IPS DF 6.9 (cell line): ENCODE measurements around the gene PPP2CA.
"Not testable (repeated sequence)": the region's sequence is repeated elsewhere in the genome, so short reads cannot be mapped to it uniquely, and the experiment has no call there.

Source experiments
- DNase-seq: peaks from one replicate; pipeline ENCODE4 v3.0.0-alpha.2; 2013; ENCODE audit warnings: low read depth, low spot score
- H3K27ac ChIP-seq: one replicate; pipeline ENCODE4 v1.5.1; 2013; ENCODE audit warnings: low read length, control low read depth
- H3K27me3 ChIP-seq: 2 replicates; pipeline ENCODE4 v1.6.1; 2013; ENCODE audit warnings: mild to moderate bottlenecking, low read length; ENCODE audit not compliant: control insufficient read depth, insufficient read depth
- H3K36me3 ChIP-seq: 2 replicates; pipeline ENCODE4 v1.6.1; 2013; ENCODE audit warnings: low read length; ENCODE audit not compliant: control insufficient read depth, insufficient read depth
- H3K4me1 ChIP-seq: 2 replicates; pipeline ENCODE4 v1.6.1; 2013; ENCODE audit warnings: low read length; ENCODE audit not compliant: control insufficient read depth, insufficient read depth
- H3K4me3 ChIP-seq: 2 replicates; pipeline ENCODE4 v1.5.1; 2013; ENCODE audit warnings: mild to moderate bottlenecking, low read length
- H3K9me3 ChIP-seq: 2 replicates; pipeline ENCODE4 v1.6.1; 2013; ENCODE audit warnings: low read length, inconsistent platforms; ENCODE audit not compliant: control insufficient read depth, insufficient read depth
- WGBS: extraction: QIAGEN DNeasy Blood & Tissue Kit; methylation state at CpG from one replicate; pipeline ENCODE4 v1.1.7; 2013; ENCODE audit warnings: mixed read lengths, missing lambda C conversion rate; ENCODE audit not compliant: insufficient read length, insufficient coverage; 5-methylcytosine and 5-hydroxymethylcytosine counted together

PPP2CA gene

GRCh38 chr5:134223406-134224248, 2.2 kb downstream of the PPP2CA start:
- Histone ChIP-seq H3K27me3 (no peaks in the 10 kb centered on the region), H3K9me3 (no peaks in the 10 kb centered on the region), H3K27ac (no peak overlapping the region), H3K4me3 (no peak overlapping the region), H3K4me1 (no peaks in the 10 kb centered on the region; the same call in 1 of the 2 replicates), H3K36me3 (no peaks in the 10 kb centered on the region)
- WGBS: 100% methylated on average over 2 of the region's 9 CpGs
- DNase-seq: no peak

GRCh38 chr5:134221690-134222089, 4.2 kb downstream of the PPP2CA start:
- not testable (repeated sequence) for H3K9me3 ChIP-seq, H3K4me3 ChIP-seq, H3K27ac ChIP-seq, H3K36me3 ChIP-seq, DNase-seq, H3K27me3 ChIP-seq, H3K4me1 ChIP-seq
- WGBS: no CpG with 5 or more reads among the region's 5 CpGs

- H3K4me1 ChIP-seq: no peaks in the 10 kb centered on the region
- no peak for DNase-seq
- H3K27me3 ChIP-seq: no peaks in the 10 kb centered on the region
- H3K9me3 ChIP-seq: no peaks in the 10 kb centered on the region
- no peak overlapping the region for H3K27ac ChIP-seq
- no peak overlapping the region for H3K4me3 ChIP-seq
- WGBS: no CpG with 5 or more reads among the region's 2 CpGs
- no peaks in the 10 kb centered on the region for H3K36me3 ChIP-seq
Observed at GRCh38 chr5:134215757-134216156, 10.1 kb downstream of the PPP2CA start.

- DNase-seq, H3K4me3 ChIP-seq, H3K4me1 ChIP-seq, H3K9me3 ChIP-seq, H3K27me3 ChIP-seq, H3K36me3 ChIP-seq, H3K27ac ChIP-seq: not testable (repeated sequence)
- no CpG with 5 or more reads among the region's 14 CpGs for WGBS
Observed at GRCh38 chr5:134211263-134212031, 14.4 kb downstream of the PPP2CA start.

DNA sequence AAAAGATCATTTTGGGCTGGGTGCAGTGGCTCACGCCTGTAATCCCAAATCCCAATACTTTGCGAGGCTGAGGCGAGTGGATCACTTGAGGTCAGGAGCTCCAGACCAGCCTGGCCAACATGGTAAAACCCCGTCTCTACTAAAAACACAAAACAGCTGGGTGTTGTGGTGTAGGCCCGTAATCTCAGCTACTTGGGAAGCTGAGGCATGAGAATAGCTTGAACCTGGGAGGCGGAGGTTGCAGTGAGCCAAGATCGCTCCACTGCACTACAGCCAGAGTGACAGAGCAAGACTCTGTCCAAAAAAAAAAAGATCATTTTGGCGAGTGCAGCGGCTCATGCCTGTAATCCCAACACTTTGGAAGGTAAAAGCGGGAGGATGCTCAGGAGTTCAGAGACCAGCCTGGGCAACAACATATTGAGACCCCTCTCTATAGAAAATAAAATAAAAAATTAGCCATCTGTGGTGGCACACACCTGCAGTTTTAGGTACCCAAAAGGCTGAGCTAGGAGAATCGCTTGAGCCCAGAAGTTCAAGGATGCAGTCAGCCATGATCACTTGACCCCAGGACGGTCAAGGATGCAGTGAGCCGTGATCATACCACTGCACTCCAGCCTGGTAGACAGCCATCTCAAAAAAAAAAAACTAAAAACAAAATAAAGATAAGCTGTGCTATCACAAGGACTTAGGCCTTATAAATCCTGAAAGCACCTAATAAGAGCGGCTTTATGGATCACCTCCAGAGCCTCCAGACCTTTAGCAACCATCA, 16.2 kb downstream of the PPP2CA start:
- H3K9me3 ChIP-seq: no peaks in the 10 kb centered on the region
- H3K27ac ChIP-seq: no peak overlapping the region
- no CpG with 5 or more reads among the region's 14 CpGs for WGBS

GRCh38 chr5:134207696-134208095, 18.2 kb downstream of the PPP2CA start:
- DNase-seq: no peak
- no CpG with 5 or more reads among the region's 1 CpG for WGBS
- Histone ChIP-seq H3K9me3 (no peaks in the 10 kb centered on the region), H3K36me3 (peaks cover 9% of the 10 kb centered on the region; the same call in 1 of the 2 replicates), H3K27me3 (no peaks in the 10 kb centered on the region), H3K4me1 (no peaks in the 10 kb centered on the region; the same call in 1 of the 2 replicates), H3K27ac (no peak overlapping the region), H3K4me3 (no peak overlapping the region)

More for the DNA sequence above, 16.2 kb downstream of the PPP2CA start:
- no peaks in the 10 kb centered on the region for H3K27me3 ChIP-seq
- DNase-seq: no peak
- H3K4me3 ChIP-seq: no peak overlapping the region
- H3K4me1 ChIP-seq: no peaks in the 10 kb centered on the region; the same call in 1 of the 2 replicates
- no peaks in the 10 kb centered on the region; the same call in 1 of the 2 replicates for H3K36me3 ChIP-seq

- H3K27ac ChIP-seq: no peak overlapping the region
- no peak for DNase-seq
- WGBS: no CpG with 5 or more reads among the region's 7 CpGs
Observed at GRCh38 chr5:134206627-134207160, 19.2 kb downstream of the PPP2CA start.

GRCh38 chr5:134204575-134204974, 21.3 kb downstream of the PPP2CA start:
- no peaks in the 10 kb centered on the region for H3K27me3 ChIP-seq
- no peak overlapping the region for H3K27ac ChIP-seq
- no peaks in the 10 kb centered on the region for H3K4me1 ChIP-seq
- WGBS: no CpG with 5 or more reads among the region's 4 CpGs
- H3K4me3 ChIP-seq: no peak overlapping the region
- H3K36me3 ChIP-seq: peaks cover 14% of the 10 kb centered on the region; the same call in 1 of the 2 replicates
- DNase-seq: no peak
- no peaks in the 10 kb centered on the region for H3K9me3 ChIP-seq

More at GRCh38 chr5:134206627-134207160, 19.2 kb downstream of the PPP2CA start:
- no peaks in the 10 kb centered on the region; the same call in 1 of the 2 replicates for H3K4me1 ChIP-seq
- H3K4me3 ChIP-seq: no peak overlapping the region
- H3K9me3 ChIP-seq: no peaks in the 10 kb centered on the region
- no peaks in the 10 kb centered on the region for H3K27me3 ChIP-seq
- H3K36me3 ChIP-seq: peaks cover 9% of the 10 kb centered on the region; the same call in 1 of the 2 replicates

DNA sequence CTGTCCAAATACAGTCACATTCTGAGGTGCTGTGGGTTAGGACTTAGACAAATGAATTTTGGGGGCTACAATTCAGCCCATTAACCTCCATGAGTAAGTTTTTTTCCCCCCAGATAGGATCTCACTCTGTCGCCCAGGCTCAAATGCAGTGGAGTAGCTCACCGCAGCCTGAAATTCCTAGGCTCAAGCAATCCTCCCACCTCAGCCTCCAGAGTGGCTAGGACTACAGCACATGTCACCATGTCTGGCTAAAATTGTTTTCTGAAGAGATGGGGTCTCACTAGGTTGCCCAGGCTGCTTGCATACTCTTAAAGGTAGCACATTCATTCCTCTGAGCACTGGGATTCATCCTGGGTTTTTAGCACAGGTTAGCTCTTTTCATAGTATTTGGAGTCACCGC, 22.2 kb downstream of the PPP2CA start:
- H3K36me3 ChIP-seq: peaks cover 18% of the 10 kb centered on the region; the same call in 1 of the 2 replicates
- DNase-seq: no peak
- no peak overlapping the region for H3K27ac ChIP-seq
- no CpG with 5 or more reads among the region's 3 CpGs for WGBS
- no peaks in the 10 kb centered on the region for H3K9me3 ChIP-seq
- H3K4me1 ChIP-seq: no peaks in the 10 kb centered on the region
- H3K27me3 ChIP-seq: no peaks in the 10 kb centered on the region
- H3K4me3 ChIP-seq: no peak overlapping the region

DNA sequence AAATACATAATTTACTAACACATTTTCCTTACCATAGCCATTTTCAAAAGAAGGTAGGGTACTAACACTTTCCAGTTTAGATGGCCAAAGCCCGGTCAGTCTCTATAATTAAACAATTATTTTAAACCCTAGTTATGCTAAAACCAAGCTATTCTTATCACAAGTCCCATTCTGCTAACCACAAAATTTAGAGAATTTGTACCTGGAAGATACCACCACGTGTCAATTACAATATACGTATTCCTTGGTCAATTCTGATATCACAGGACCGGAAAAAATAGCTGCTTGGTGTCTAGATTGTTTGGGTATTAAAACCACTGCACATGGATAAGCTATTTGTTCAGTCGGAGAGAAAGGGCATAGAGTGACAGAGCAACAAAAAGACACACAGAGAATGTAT, 30.2 kb downstream of the PPP2CA start:
- H3K9me3 ChIP-seq: no peaks in the 10 kb centered on the region
- no peaks in the 10 kb centered on the region for H3K4me1 ChIP-seq
- H3K27ac ChIP-seq: no peak overlapping the region
- H3K27me3 ChIP-seq: no peaks in the 10 kb centered on the region
- no peak overlapping the region for H3K4me3 ChIP-seq
- no peak for DNase-seq
- no CpG with 5 or more reads among the region's 5 CpGs for WGBS
- peaks cover 16% of the 10 kb centered on the region; the same call in 1 of the 2 replicates for H3K36me3 ChIP-seq
